HS-27A (cell line): ENCODE results near the gene BCAT1.
"Not testable (repeated sequence)": the region's sequence is repeated elsewhere in the genome, so short reads cannot be mapped to it uniquely, and the experiment has no call there.

Source experiments
- DNase-seq: peaks from one replicate; pipeline ENCODE4 v3.0.0-alpha.2; 2012; ENCODE audit warnings: low read depth, missing footprints

The BCAT1 gene

GRCh38 chr12:24815114-24815423 is 133.8 kb downstream of the BCAT1 start:
- DNase-seq, result no peak

- no peak for DNase-seq
These were observed 134.4 kb downstream of the BCAT1 start for GRCh38 chr12:24814379-24815113.

GRCh38 chr12:24810378-24810777 is 138.5 kb downstream of the BCAT1 start:
- DNase-seq, result no peak

- DNase-seq, result not testable (repeated sequence)
These were observed 139.6 kb downstream of the BCAT1 start for GRCh38 chr12:24809306-24809705.

- DNase-seq, result no peak
These were observed 140.2 kb downstream of the BCAT1 start for GRCh38 chr12:24808651-24809050.

- DNase-seq, result no peak
These were observed 142.5 kb downstream of the BCAT1 start for GRCh38 chr12:24806386-24806785.

- DNase-seq, result no peak
These were observed 145.3 kb downstream of the BCAT1 start for GRCh38 chr12:24803430-24804245.

GRCh38 chr12:24798335-24798734 is 150.6 kb downstream of the BCAT1 start:
- no peak for DNase-seq

- DNase-seq, result no peak
These were observed 151.0 kb downstream of the BCAT1 start for GRCh38 chr12:24797901-24798300.

- DNase-seq, result no peak
These were observed 152.0 kb downstream of the BCAT1 start for GRCh38 chr12:24796876-24797275.

- DNase-seq, result no peak
These were observed 153.1 kb downstream of the BCAT1 start for GRCh38 chr12:24795699-24796347.

- DNase-seq, result no peak
These were observed 157.3 kb downstream of the BCAT1 start for GRCh38 chr12:24791622-24792021.

GRCh38 chr12:24788886-24789285 is 160.0 kb downstream of the BCAT1 start:
- no peak for DNase-seq

GRCh38 chr12:24780697-24781368 is 168.1 kb downstream of the BCAT1 start:
- no peak for DNase-seq

GRCh38 chr12:24778486-24779304 is 170.2 kb downstream of the BCAT1 start:
- DNase-seq, result no peak

GRCh38 chr12:24777359-24777758 is 171.5 kb downstream of the BCAT1 start:
- DNase-seq, result no peak

GRCh38 chr12:24776861-24777260 is 172.0 kb downstream of the BCAT1 start:
- DNase-seq, result no peak

GRCh38 chr12:24775073-24775472 is 173.8 kb downstream of the BCAT1 start:
- DNase-seq, result no peak

- DNase-seq, result no peak
These were observed 174.9 kb downstream of the BCAT1 start for GRCh38 chr12:24773996-24774395.

- no peak for DNase-seq
These were observed 176.1 kb downstream of the BCAT1 start for GRCh38 chr12:24772813-24773212.

GRCh38 chr12:24770821-24771220 is 178.1 kb downstream of the BCAT1 start:
- DNase-seq, result no peak

GRCh38 chr12:24770334-24770733 is 178.6 kb downstream of the BCAT1 start:
- DNase-seq, result no peak
